Neural progenitor cell (in vitro differentiated cells): Measurements from ENCODE around the gene PEX11G. TPM values are rescaled to one million over a fixed set of nuclear protein-coding genes. Genes with fewer than 3 reads are reported as not detected.

Source experiments
- DNase-seq: peaks from one replicate; pipeline ENCODE4 v3.0.0-alpha.2; 2016; ENCODE audit warnings: low spot score
- H2AFZ ChIP-seq: fragments of 200-600 bp; sonication (generic); replicated peaks from 2 replicates; pipeline ENCODE4 v1.6.1; 2016; ENCODE audit warnings: antibody characterized with exemption
- H3F3A ChIP-seq: fragments of 200-600 bp; sonication (generic); 2 replicates; pipeline ENCODE4 v1.6.1; 2016; ENCODE audit warnings: antibody characterized with exemption, low read depth
- H3K27ac ChIP-seq: fragments of 200-600 bp; sonication (generic); 2 replicates; pipeline ENCODE4 v1.5.1; 2016; ENCODE audit warnings: mild to moderate bottlenecking
- H3K27me3 ChIP-seq: fragments of 200-600 bp; sonication (generic); 2 replicates; pipeline ENCODE4 v1.6.1; 2016; ENCODE audit warnings: mild to moderate bottlenecking, moderate library complexity
- H3K36me3 ChIP-seq: fragments of 200-600 bp; sonication (generic); 2 replicates; pipeline ENCODE4 v1.5.1; 2016
- H3K4me1 ChIP-seq: fragments of 200-600 bp; sonication (generic); 2 replicates; pipeline ENCODE4 v1.6.1; 2016; ENCODE audit warnings: mixed run types
- H3K4me2 ChIP-seq: fragments of 200-600 bp; sonication (generic); 2 replicates; pipeline ENCODE4 v1.6.1; 2016
- H3K4me3 ChIP-seq: fragments of 200-600 bp; sonication (generic); 2 replicates; pipeline ENCODE4 v1.5.1; 2016
- H3K79me2 ChIP-seq: fragments of 200-600 bp; sonication (generic); 2 replicates; pipeline ENCODE4 v1.6.1; 2016; ENCODE audit warnings: low read depth
- H3K9ac ChIP-seq: fragments of 200-600 bp; sonication (generic); 2 replicates; pipeline ENCODE4 v1.6.1; 2016
- H3K9me3 ChIP-seq: fragments of 200-600 bp; sonication (generic); 2 replicates; pipeline ENCODE4 v1.5.1; 2016; ENCODE audit warnings: low read depth
- H4K20me1 ChIP-seq: fragments of 200-600 bp; sonication (generic); 2 replicates; pipeline ENCODE4 v1.6.1; 2016; ENCODE audit warnings: low read depth
- H3K27ac Mint-ChIP-seq: 3 replicates; pipeline ENCODE4 v1.8.0; 2021; ENCODE audit warnings: mixed read lengths
- H3K27me3 Mint-ChIP-seq: 2 replicates; pipeline ENCODE4 v1.8.0; 2022; ENCODE audit warnings: low read depth, mild to moderate bottlenecking, inconsistent platforms, moderate library complexity, mixed read lengths; ENCODE audit not compliant: insufficient read depth
- H3K36me3 Mint-ChIP-seq: 3 replicates; pipeline ENCODE4 v1.8.0; 2021; ENCODE audit warnings: mixed read lengths
- H3K4me1 Mint-ChIP-seq: 3 replicates; pipeline ENCODE4 v1.8.0; 2021; ENCODE audit warnings: mixed read lengths
- H3K4me3 Mint-ChIP-seq: 3 replicates; pipeline ENCODE4 v1.8.0; 2021; ENCODE audit warnings: mild to moderate bottlenecking, moderate library complexity, mixed read lengths
- H3K9me3 Mint-ChIP-seq: 3 replicates; pipeline ENCODE4 v1.8.0; 2020; ENCODE audit warnings: mixed read lengths
- EZH2 ChIP-seq: fragments of 200-600 bp; sonication (generic); IDR thresholded peaks from 2 replicates; pipeline ENCODE4 v1.6.1; 2017; ENCODE audit warnings: antibody characterized with exemption, mild to moderate bottlenecking, moderate library complexity
- EZH2phosphoT487 ChIP-seq: fragments of 200-600 bp; sonication (generic); IDR thresholded peaks from 2 replicates; pipeline ENCODE4 v1.6.1; 2017; ENCODE audit warnings: antibody characterized with exemption
- total RNA-seq: library from RNA; depleted of rRNA; stranded (reverse); fragments of >200 nt; gene quantifications from 2 replicates; pipeline ENCODE4 v1.2.3, GENCODE V29; 2015; ENCODE audit warnings: low replicate concordance
- TF ChIP-seq, protein P1 (sequence below): fragments of 200-600 bp; sonication (generic); IDR thresholded peaks from 2 replicates; pipeline ENCODE4 v1.5.1; 2017; ENCODE audit warnings: antibody characterized with exemption, mild to moderate bottlenecking

Gene PEX11G
- total RNA-seq, 1 donor from 2014 or later: 1.0 TPM

DNA sequence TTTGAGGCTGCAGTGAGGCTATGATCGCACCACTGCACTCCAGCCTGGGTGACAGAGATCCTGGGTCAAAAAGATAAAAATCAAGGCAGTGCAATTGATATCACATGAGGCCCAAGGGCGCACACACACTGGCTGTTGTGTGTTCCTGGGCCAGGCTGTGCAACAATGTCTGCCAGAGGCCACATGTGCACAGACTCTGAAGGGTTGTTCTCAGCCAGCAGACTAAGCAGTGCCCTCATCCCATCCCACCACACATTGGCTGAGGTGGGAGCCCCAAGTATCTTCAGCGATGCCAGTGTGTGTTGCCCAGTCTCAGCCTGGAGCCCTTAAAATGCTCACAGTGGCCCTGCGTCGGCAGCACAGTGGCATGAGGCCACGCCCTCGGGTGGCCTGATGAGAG, 12.6 kb downstream of the PEX11G start:
- Histone ChIP-seq H4K20me1 (no peaks in the 10 kb centered on the region), H3K4me3 (no peak overlapping the region), H3K27me3 (no peaks in the 10 kb centered on the region), H3K9me3 (no peaks in the 10 kb centered on the region), H2AFZ (no peak overlapping the region), H3K4me2 (no peak overlapping the region), H3K27ac (no peak overlapping the region), H3K79me2 (no peaks in the 10 kb centered on the region), H3K36me3 (no peaks in the 10 kb centered on the region), H3F3A (no peaks in the 10 kb centered on the region), H3K4me1 (no peaks in the 10 kb centered on the region), H3K9ac (no peak overlapping the region)
- no peak for TF ChIP-seq EZH2
- TF ChIP-seq, protein P1, sequence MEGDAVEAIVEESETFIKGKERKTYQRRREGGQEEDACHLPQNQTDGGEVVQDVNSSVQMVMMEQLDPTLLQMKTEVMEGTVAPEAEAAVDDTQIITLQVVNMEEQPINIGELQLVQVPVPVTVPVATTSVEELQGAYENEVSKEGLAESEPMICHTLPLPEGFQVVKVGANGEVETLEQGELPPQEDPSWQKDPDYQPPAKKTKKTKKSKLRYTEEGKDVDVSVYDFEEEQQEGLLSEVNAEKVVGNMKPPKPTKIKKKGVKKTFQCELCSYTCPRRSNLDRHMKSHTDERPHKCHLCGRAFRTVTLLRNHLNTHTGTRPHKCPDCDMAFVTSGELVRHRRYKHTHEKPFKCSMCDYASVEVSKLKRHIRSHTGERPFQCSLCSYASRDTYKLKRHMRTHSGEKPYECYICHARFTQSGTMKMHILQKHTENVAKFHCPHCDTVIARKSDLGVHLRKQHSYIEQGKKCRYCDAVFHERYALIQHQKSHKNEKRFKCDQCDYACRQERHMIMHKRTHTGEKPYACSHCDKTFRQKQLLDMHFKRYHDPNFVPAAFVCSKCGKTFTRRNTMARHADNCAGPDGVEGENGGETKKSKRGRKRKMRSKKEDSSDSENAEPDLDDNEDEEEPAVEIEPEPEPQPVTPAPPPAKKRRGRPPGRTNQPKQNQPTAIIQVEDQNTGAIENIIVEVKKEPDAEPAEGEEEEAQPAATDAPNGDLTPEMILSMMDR: no peak
- no peak for TF ChIP-seq EZH2phosphoT487
- no peak overlapping the region for H3K4me3 Mint-ChIP-seq
- H3K9me3 Mint-ChIP-seq: peaks cover 3% of the 10 kb centered on the region
- H3K36me3 Mint-ChIP-seq: peaks cover 2% of the 10 kb centered on the region
- no peak overlapping the region for H3K27ac Mint-ChIP-seq
- no peaks in the 10 kb centered on the region for H3K27me3 Mint-ChIP-seq
- H3K4me1 Mint-ChIP-seq: peaks cover 12% of the 10 kb centered on the region
- no peak for DNase-seq

DNA sequence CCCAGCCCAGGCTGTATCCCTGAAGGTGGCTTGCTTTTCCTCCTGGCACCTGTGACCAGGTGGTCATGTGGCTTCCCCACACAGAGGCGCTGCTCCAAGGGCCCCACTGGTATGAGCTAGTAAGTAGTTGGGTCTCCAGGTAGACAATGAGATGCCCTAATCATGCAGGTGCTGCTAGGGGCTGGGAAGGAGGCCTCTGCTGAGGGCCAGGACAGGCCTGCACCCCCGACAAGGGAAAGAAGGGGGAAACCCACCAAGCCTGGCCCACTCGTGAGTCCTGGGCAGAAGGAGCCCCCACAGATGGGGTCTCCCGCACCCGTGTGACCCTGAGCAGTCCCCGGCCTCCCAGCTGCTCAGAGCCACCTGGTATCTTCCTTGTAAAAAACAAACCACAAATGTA, 13.2 kb downstream of the PEX11G start:
- Histone ChIP-seq H2AFZ (no peak overlapping the region), H3K27ac (no peak overlapping the region), H3K79me2 (no peaks in the 10 kb centered on the region), H3K4me2 (no peak overlapping the region), H3K36me3 (no peaks in the 10 kb centered on the region), H3K4me1 (no peaks in the 10 kb centered on the region), H3K27me3 (no peaks in the 10 kb centered on the region), H3F3A (no peaks in the 10 kb centered on the region), H4K20me1 (no peaks in the 10 kb centered on the region), H3K9me3 (no peaks in the 10 kb centered on the region), H3K9ac (no peak overlapping the region), H3K4me3 (no peak overlapping the region)
- Mint-ChIP-seq H3K27ac (no peak overlapping the region), H3K36me3 (peaks cover 2% of the 10 kb centered on the region), H3K4me3 (no peak overlapping the region), H3K27me3 (no peaks in the 10 kb centered on the region), H3K4me1 (peaks cover 10% of the 10 kb centered on the region), H3K9me3 (peaks cover 3% of the 10 kb centered on the region)
- no peak for DNase-seq
- TF ChIP-seq EZH2phosphoT487 (no peak), EZH2 (no peak)
- TF ChIP-seq, protein P1: no peak

DNA sequence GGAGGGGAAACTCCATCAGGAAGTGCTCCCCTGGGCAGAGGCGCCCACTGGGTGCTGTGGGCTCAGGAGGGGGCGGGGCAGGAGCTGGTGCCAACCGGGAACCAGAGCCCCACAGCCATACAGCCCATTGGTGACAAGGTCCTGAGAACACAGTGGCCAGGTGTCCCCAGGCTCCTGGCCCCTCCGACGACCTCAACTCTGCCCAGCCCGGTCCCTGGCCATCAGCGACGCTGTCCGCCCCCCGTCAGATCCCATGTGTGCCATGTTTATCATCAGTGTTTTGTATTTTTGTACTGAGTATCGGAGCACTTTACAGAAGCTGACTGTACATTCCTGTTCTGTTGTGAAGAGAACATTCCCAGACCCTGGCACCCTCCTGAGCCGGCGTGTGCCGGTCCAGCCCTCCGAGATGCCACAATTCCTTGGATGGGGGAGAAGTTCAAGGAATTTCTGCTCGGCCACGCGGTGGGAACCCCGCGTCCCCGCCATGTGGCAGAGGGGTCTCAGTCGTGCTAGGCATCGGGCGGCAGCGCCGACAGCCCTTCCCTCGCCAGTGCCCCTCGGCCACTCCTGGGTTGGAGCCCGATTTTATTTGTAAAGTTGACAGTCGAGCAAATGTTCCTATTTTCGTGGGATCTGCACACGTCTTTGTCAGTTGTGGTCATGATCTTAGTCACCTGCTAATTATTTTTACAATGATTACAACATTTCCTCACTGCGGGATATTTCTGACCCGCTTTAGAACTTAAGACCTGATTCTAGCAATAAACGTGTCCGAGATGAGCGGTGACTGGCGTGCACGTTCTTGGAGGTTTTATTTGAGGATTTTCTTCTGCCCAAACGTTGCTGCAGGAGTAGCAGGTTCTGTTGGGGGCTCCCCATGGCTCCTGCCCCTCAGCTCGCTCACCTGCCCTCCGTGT, 16.9 kb downstream of the PEX11G start:
- no peaks in the 10 kb centered on the region for H3F3A ChIP-seq
- TF ChIP-seq EZH2phosphoT487 (no peak), EZH2 (no peak)
- TF ChIP-seq, protein P1: no peak
- H3K4me1 ChIP-seq: no peaks in the 10 kb centered on the region
- H3K79me2 ChIP-seq: no peaks in the 10 kb centered on the region
- no peak overlapping the region for H3K27ac ChIP-seq
- no peak overlapping the region for H3K9ac ChIP-seq
- H3K9me3 Mint-ChIP-seq: no peaks in the 10 kb centered on the region
- no peak for DNase-seq
- no peak overlapping the region for H2AFZ ChIP-seq
- no peak overlapping the region for H3K27ac Mint-ChIP-seq
- H3K4me1 Mint-ChIP-seq: no peaks in the 10 kb centered on the region
- no peaks in the 10 kb centered on the region for H4K20me1 ChIP-seq
- H3K27me3 ChIP-seq: no peaks in the 10 kb centered on the region
- no peak overlapping the region for H3K4me2 ChIP-seq
- no peak overlapping the region for H3K4me3 ChIP-seq
- no peak overlapping the region for H3K4me3 Mint-ChIP-seq
- no peaks in the 10 kb centered on the region for H3K36me3 ChIP-seq
- H3K9me3 ChIP-seq: no peaks in the 10 kb centered on the region
- no peaks in the 10 kb centered on the region for H3K27me3 Mint-ChIP-seq
- H3K36me3 Mint-ChIP-seq: peaks cover 2% of the 10 kb centered on the region
